ENCODE results near the gene GAS7.
"Not testable (repeated sequence)": the region's sequence is repeated elsewhere in the genome, so short reads cannot be mapped to it uniquely, and the experiment has no call there.

The GAS7 gene

GRCh38 chr17:10105513-10106001, 92.8 kb downstream of the GAS7 start:
- DNase-seq = no peak

- no peak for DNase-seq
Observed at GRCh38 chr17:10103712-10104111, 94.7 kb downstream of the GAS7 start.

- no peak for DNase-seq
Observed at GRCh38 chr17:10102817-10103216, 95.6 kb downstream of the GAS7 start.

- DNase-seq = no peak
Observed at GRCh38 chr17:10099051-10099571, 99.3 kb downstream of the GAS7 start.

- DNase-seq = no peak
Observed at GRCh38 chr17:10096596-10096995, 101.8 kb downstream of the GAS7 start.

- DNase-seq = not testable (repeated sequence)
Observed at GRCh38 chr17:10095295-10095694, 103.1 kb downstream of the GAS7 start.

- no peak for DNase-seq
Observed at GRCh38 chr17:10094797-10095196, 103.6 kb downstream of the GAS7 start.

- DNase-seq = no peak
Observed at GRCh38 chr17:10092595-10092994, 105.8 kb downstream of the GAS7 start.

- no peak for DNase-seq
Observed at GRCh38 chr17:10091046-10091445, 107.4 kb downstream of the GAS7 start.

GRCh38 chr17:10089196-10089804, 109.1 kb downstream of the GAS7 start:
- DNase-seq = no peak

GRCh38 chr17:10088444-10088843, 110.0 kb downstream of the GAS7 start:
- DNase-seq = no peak

GRCh38 chr17:10087355-10087754, 111.1 kb downstream of the GAS7 start:
- DNase-seq = no peak

- DNase-seq = no peak
Observed at GRCh38 chr17:10083864-10084263, 114.5 kb downstream of the GAS7 start.

- no peak for DNase-seq
Observed at GRCh38 chr17:10082795-10083194, 115.6 kb downstream of the GAS7 start.

GRCh38 chr17:10081571-10082169, 116.7 kb downstream of the GAS7 start:
- no peak for DNase-seq

GRCh38 chr17:10077561-10078299, 120.7 kb downstream of the GAS7 start:
- DNase-seq = no peak

GRCh38 chr17:10075919-10076318, 122.5 kb downstream of the GAS7 start:
- no peak for DNase-seq

GRCh38 chr17:10073941-10074340, 124.5 kb downstream of the GAS7 start:
- DNase-seq = no peak

GRCh38 chr17:10072556-10073425, 125.6 kb downstream of the GAS7 start:
- DNase-seq = no peak

GRCh38 chr17:10072086-10072485, 126.3 kb downstream of the GAS7 start:
- DNase-seq = no peak

GRCh38 chr17:10071141-10071540, 127.3 kb downstream of the GAS7 start:
- no peak for DNase-seq

GRCh38 chr17:10070690-10071089, 127.7 kb downstream of the GAS7 start:
- DNase-seq = no peak

GRCh38 chr17:10069301-10069700, 129.1 kb downstream of the GAS7 start:
- no peak for DNase-seq
